H1 (cell line): ENCODE results near the gene KLF6. TPM values are rescaled to one million over a fixed set of nuclear protein-coding genes. Genes with fewer than 3 reads are reported as not detected.

Source experiments
- CTCF ChIA-PET: fragments of 300-600 bp; sonication (Branson Sonifier 250); formaldehyde crosslinking; loops from one replicate; lab custom pipeline; 2021; ENCODE audit not compliant: partially characterized antibody; lab: Charles Lee
- POLR2A ChIA-PET: fragments of 300-600 bp; sonication (Branson Sonifier 250); formaldehyde crosslinking; loops from one replicate; lab custom pipeline; 2021; ENCODE audit warnings: inconsistent platforms; ENCODE audit not compliant: partially characterized antibody; lab: Charles Lee
- DNase-seq, 2 experiments: peaks; one replicate each; pipeline versions ENCODE4 v3.0.0 to v3.0.0-alpha.2; 2010 to 2022; ENCODE audit warnings: low spot score in 2 of 2, low read depth in 1 of 2, mixed read lengths in 1 of 2
- FAIRE-seq: peaks from 2 replicates; lab custom pipeline; 2011; peaks lifted over from hg19 to GRCh38; lab: Jason Lieb, UNC
- H2AFZ ChIP-seq: 2 replicates; pipeline ENCODE4 v1.8.1; 2012; ENCODE audit warnings: low read length, inconsistent platforms
- H2AK5ac ChIP-seq: 2 replicates; pipeline ENCODE4 v1.6.1; 2013; ENCODE audit warnings: low read depth, low read length
- H2BK120ac ChIP-seq: replicated peaks from 2 replicates; pipeline ENCODE3; 2013; ENCODE audit warnings: low read depth, low read length, inconsistent platforms
- H2BK12ac ChIP-seq: 2 replicates; pipeline ENCODE4 v1.6.1; 2013; ENCODE audit warnings: low read depth, low read length
- H2BK15ac ChIP-seq: 2 replicates; pipeline ENCODE4 v1.6.1; 2013; ENCODE audit warnings: low read length
- H2BK20ac ChIP-seq: 2 replicates; pipeline ENCODE4 v1.6.1; 2013; ENCODE audit warnings: low read length
- H2BK5ac ChIP-seq: 2 replicates; pipeline ENCODE4 v1.6.1; 2013; ENCODE audit warnings: low read depth, low read length
- H3K14ac ChIP-seq: 2 replicates; pipeline ENCODE4 v1.6.1; 2013; ENCODE audit warnings: inconsistent platforms; ENCODE audit not compliant: insufficient read length
- H3K18ac ChIP-seq: 2 replicates; pipeline ENCODE4 v1.6.1; 2013; ENCODE audit warnings: low read length; ENCODE audit errors: extremely low read depth
- H3K23ac ChIP-seq: 2 replicates; pipeline ENCODE4 v1.6.1; 2013; ENCODE audit warnings: inconsistent platforms; ENCODE audit not compliant: insufficient read length
- H3K23me2 ChIP-seq: 2 replicates; pipeline ENCODE4 v1.6.1; 2013; ENCODE audit warnings: low read depth, low read length
- H3K27ac ChIP-seq: 2 replicates; pipeline ENCODE4 v1.6.1; 2011; ENCODE audit warnings: low read depth, low read length, inconsistent platforms
- H3K27me3 ChIP-seq, 4 experiments: replicated peaks in 1 of 4; 1 replicate in 1 of 4; 2 replicates in 3 of 4; pipeline versions ENCODE4 v1.6.1 to v1.8.1; 2011 to 2013; ENCODE audit warnings: low read length in 3 of 4, mild to moderate bottlenecking in 3 of 4, inconsistent platforms in 2 of 4, mixed read lengths in 2 of 4, moderate library complexity in 1 of 4; ENCODE audit not compliant: control insufficient read depth in 3 of 4, insufficient read depth in 3 of 4; ENCODE audit errors: extremely low read depth in 1 of 4
- H3K36me3 ChIP-seq, 4 experiments: 2 replicates each; pipeline versions ENCODE4 v1.6.1 to v1.8.1; 2011 to 2013; ENCODE audit warnings: mild to moderate bottlenecking in 4 of 4, low read length in 3 of 4, moderate library complexity in 2 of 4, control low read depth in 1 of 4, inconsistent platforms in 1 of 4; ENCODE audit not compliant: insufficient read depth in 4 of 4, control insufficient read depth in 2 of 4
- H3K4ac ChIP-seq: replicated peaks from 2 replicates; pipeline ENCODE3; 2013; ENCODE audit warnings: low read length, low read depth, mixed read lengths, inconsistent platforms; ENCODE audit not compliant: insufficient read length
- H3K4me1 ChIP-seq, 4 experiments: replicated peaks in 1 of 4; 1 replicate in 1 of 4; 2 replicates in 3 of 4; pipeline versions ENCODE4 v1.6.1 to v1.8.1; 2011 to 2013; ENCODE audit warnings: low read length in 3 of 4, inconsistent platforms in 2 of 4, mixed read lengths in 1 of 4; ENCODE audit not compliant: insufficient read depth in 4 of 4, control insufficient read depth in 3 of 4
- H3K4me2 ChIP-seq, 2 experiments: 2 replicates each; pipeline versions ENCODE4 v1.6.1 to v1.8.1; 2011 to 2013; ENCODE audit warnings: low read depth in 2 of 2, low read length in 2 of 2, control low read depth in 1 of 2, inconsistent platforms in 1 of 2, mild to moderate bottlenecking in 1 of 2; ENCODE audit not compliant: insufficient read depth in 1 of 2
- H3K4me3 ChIP-seq, 4 experiments: fragments of 200-600, 300-600 bp in 1 of 4; sonication (generic), shearing (Covaris generic), sonication (Bioruptor Twin) in 1 of 4; 2 replicates each; pipeline versions ENCODE4 v1.5.1 to v1.8.1; 2011 to 2016; ENCODE audit warnings: low read length in 4 of 4, low read depth in 3 of 4, control low read depth in 2 of 4, inconsistent platforms in 2 of 4, mild to moderate bottlenecking in 2 of 4, mixed read lengths in 1 of 4, moderate library complexity in 1 of 4; ENCODE audit not compliant: insufficient read depth in 2 of 4; ENCODE audit errors: extremely low read depth in 1 of 4
- H3K56ac ChIP-seq: replicated peaks from 2 replicates; pipeline ENCODE3; 2013; ENCODE audit warnings: low read depth, mild to moderate bottlenecking, mixed read lengths, low read length, inconsistent platforms; ENCODE audit not compliant: insufficient read length
- H3K79me1 ChIP-seq: 2 replicates; pipeline ENCODE4 v1.6.1; 2013; ENCODE audit warnings: low read depth, low read length, control low read depth
- H3K79me2 ChIP-seq, 2 experiments: 2 replicates each; pipeline versions ENCODE4 v1.6.1 to v1.8.1; 2012 to 2013; ENCODE audit warnings: low read length in 2 of 2, mild to moderate bottlenecking in 2 of 2, inconsistent platforms in 1 of 2; ENCODE audit not compliant: insufficient read depth in 2 of 2, control insufficient read depth in 1 of 2
- H3K9ac ChIP-seq, 4 experiments: replicated peaks in 1 of 4; 1 replicate in 1 of 4; 2 replicates in 3 of 4; pipeline versions ENCODE4 v1.6.1 to v1.8.1; 2011 to 2013; ENCODE audit warnings: low read depth in 3 of 4, low read length in 3 of 4, control low read depth in 2 of 4, mild to moderate bottlenecking in 2 of 4, moderate library complexity in 2 of 4, inconsistent platforms in 1 of 4; ENCODE audit errors: extremely low read depth in 1 of 4
- H3K9me3 ChIP-seq, 2 experiments: 2 replicates each; pipeline versions ENCODE4 v1.6.1 to v1.8.1; 2012 to 2013; ENCODE audit warnings: mild to moderate bottlenecking in 2 of 2, moderate library complexity in 2 of 2, control low read depth in 1 of 2, inconsistent platforms in 1 of 2, low read depth in 1 of 2, low read length in 1 of 2, mixed read lengths in 1 of 2; ENCODE audit not compliant: insufficient read depth in 2 of 2
- H4K20me1 ChIP-seq, 2 experiments: replicated peaks in 1 of 2; 2 replicates each; pipeline versions ENCODE3 to v1.8.1; 2011 to 2013; ENCODE audit warnings: inconsistent platforms in 2 of 2, low read length in 2 of 2, mild to moderate bottlenecking in 1 of 2; ENCODE audit not compliant: insufficient read depth in 2 of 2, control insufficient read depth in 1 of 2
- H4K5ac ChIP-seq: 2 replicates; pipeline ENCODE4 v1.6.1; 2013; ENCODE audit warnings: low read length, low read depth, mixed read lengths, inconsistent platforms; ENCODE audit not compliant: insufficient read length
- H4K8ac ChIP-seq: 2 replicates; pipeline ENCODE4 v1.8.0; 2013; ENCODE audit warnings: mild to moderate bottlenecking, moderate library complexity, low read length, inconsistent platforms; ENCODE audit not compliant: insufficient read depth; ENCODE audit errors: extremely low read depth
- H4K91ac ChIP-seq: replicated peaks from 2 replicates; pipeline ENCODE3; 2013; ENCODE audit warnings: low read length, mixed read lengths, inconsistent platforms; ENCODE audit not compliant: insufficient read length
- BCL11A ChIP-seq, 2 experiments: IDR thresholded peaks; one replicate each; pipeline ENCODE4 v1.6.1; 2011; ENCODE audit warnings: low read depth in 2 of 2, low read length in 2 of 2, mild to moderate bottlenecking in 2 of 2
- CHD2 ChIP-seq: IDR thresholded peaks from 2 replicates; pipeline ENCODE4 v1.6.1; 2012; ENCODE audit warnings: low read length, improper control_type of control experiment
- NRF1 ChIP-seq: IDR thresholded peaks from 2 replicates; pipeline ENCODE4 v1.6.1; 2011; ENCODE audit warnings: mild to moderate bottlenecking, low read depth, low read length, improper control_type of control experiment
- TCF12 ChIP-seq: IDR thresholded peaks from 2 replicates; pipeline ENCODE4 v1.6.1; 2011; ENCODE audit warnings: low read depth, mild to moderate bottlenecking, low read length
- TEAD4 ChIP-seq: IDR thresholded peaks from 2 replicates; pipeline ENCODE4 v1.6.1; 2012; ENCODE audit warnings: low read depth, low read length, inconsistent platforms, mixed read lengths
- WGBS, 2 experiments: shearing (Covaris generic) in 1 of 2; methylation state at CpG; one replicate each; pipeline versions ENCODE4 v1.1.6 to v1.1.7; 2013 to 2015; ENCODE audit warnings: low lambda C conversion rate in 2 of 2, mixed read lengths in 2 of 2, inconsistent platforms in 1 of 2, low coverage in 1 of 2, missing lambda C conversion rate in 1 of 2; ENCODE audit not compliant: insufficient replicate concordance in 2 of 2, insufficient coverage in 1 of 2, insufficient read length in 1 of 2; ENCODE audit errors: extremely low coverage in 1 of 2, missing lambda C conversion rate in 1 of 2; 5-methylcytosine and 5-hydroxymethylcytosine counted together
- polyA plus RNA-seq, 7 experiments: library from polyadenylated mRNA; depleted of rRNA in 3 of 7; stranded (reverse) in 5 of 7; unstranded in 2 of 7; fragments of >200 nt in 5 of 7; fragments of 200-250 nt in 2 of 7; gene quantifications; 1 replicate in 5 of 7; 2 replicates in 1 of 7; 4 replicates in 1 of 7; pipeline versions ENCODE4 v1.2.1 to v1.2.3, GENCODE V29; 2011 to 2013; ENCODE audit warnings: missing spikeins in 2 of 7, mixed read lengths in 2 of 7
- total RNA-seq: library from RNA; stranded (reverse); fragmentation: NEBNext Ultra II Directional; extraction: Animal tissue kit (Norgen Biotek cat#: 25700); gene quantifications from 2 replicates; pipeline ENCODE4 v1.2.1, GENCODE V29; 2021

The KLF6 gene
- total and polyA plus RNA-seq, 2 of the 8 experiments (the other 6 are each of a cell fraction or from before 2014, with no cell fraction given), result 5.7 to 19.5 TPM

- no peak overlapping the region for H2BK20ac ChIP-seq
Observed at GRCh38 chr10:3770611-3771110, 14.3 kb downstream of the KLF6 start.

More at GRCh38 chr10:3770611-3771110, 14.3 kb downstream of the KLF6 start:
- Histone ChIP-seq H3K56ac (no peak overlapping the region), H2BK120ac (no peak overlapping the region), H3K27me3 (no peaks in the 10 kb centered on the region), H3K4me2 (no peak overlapping the region), H2BK12ac (no peak overlapping the region), H3K23me2 (no peaks in the 10 kb centered on the region), H3K79me1 (no peaks in the 10 kb centered on the region), H3K79me2 (no peaks in the 10 kb centered on the region), H2AFZ (peak overlapping the region; percentile 70; the same call in 1 of the 2 replicates), H2BK15ac (no peak overlapping the region), H3K4ac (no peak overlapping the region), H3K4me3 (no peak overlapping the region), H4K20me1 (no peaks in the 10 kb centered on the region), H4K5ac (no peak overlapping the region), H3K36me3 (no peaks in the 10 kb centered on the region), H2AK5ac (peak overlapping the region; percentile 26; the same call in 1 of the 2 replicates), H2BK5ac (no peak overlapping the region), H3K27ac (no peak overlapping the region), H3K23ac (no peak overlapping the region), H4K8ac (no peak overlapping the region), H3K9ac (no peak overlapping the region), H4K91ac (no peak overlapping the region), H3K9me3 (no peaks in the 10 kb centered on the region), H3K14ac (no peak overlapping the region), H3K4me1 (peaks cover 1 to 5% (median 4%) of the 10 kb centered on the region in 4 experiments; a peak in 5 of 7 replicates), H3K18ac (no peak overlapping the region)
- no peak for DNase-seq
- ChIA-PET POLR2A (interaction anchor here (1.6 kb wide), 1 partner anchor 15 kb away, joined by 5 read pairs; the partner anchor contains the start of gene KLF6), CTCF (no interaction called here)
- TF ChIP-seq NRF1, result no peak
- no peak for TF ChIP-seq CHD2
- TF ChIP-seq TEAD4, result no peak
- no peak for TF ChIP-seq BCL11A (IDR thresholded peaks at IDR 0.05; ENCODE audit: low read depth in 2 of 2, low read length in 2 of 2)
- no peak for TF ChIP-seq TCF12
- WGBS, 2 experiments, result 94% methylated on average over 8 of the region's 8 CpGs; no CpG with 5 or more reads in 1 of the 2 experiments
- no peak for FAIRE-seq
